ENCODE measurements around the gene UNC79. TPM values are rescaled to one million over a fixed set of nuclear protein-coding genes. Genes with fewer than 3 reads are reported as not detected.

Gene UNC79
- total and polyA plus RNA-seq, 11 donors: 0.04 to 0.58 (median 0.42) TPM

DNA sequence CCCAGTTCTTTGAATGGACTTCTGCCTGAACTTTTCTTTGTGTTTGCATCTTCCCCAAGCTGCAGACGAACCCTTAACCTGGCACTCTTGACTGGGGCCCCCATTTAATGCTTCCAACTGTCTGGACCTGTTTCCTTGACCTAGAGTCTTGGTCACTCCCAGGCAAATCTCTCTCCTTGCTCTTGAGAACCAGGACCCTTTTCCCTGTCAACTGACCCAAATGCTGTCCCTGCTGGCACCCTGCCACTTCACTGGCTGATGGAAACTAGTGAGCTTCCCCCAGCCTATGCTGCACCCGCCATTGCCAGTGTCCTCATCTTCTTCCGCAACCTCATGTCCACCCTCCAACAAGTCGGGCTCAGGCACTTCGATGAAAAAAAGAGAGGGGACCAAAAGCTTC, 278.1 kb downstream of the UNC79 start:
- DNase-seq: no peak

DNA sequence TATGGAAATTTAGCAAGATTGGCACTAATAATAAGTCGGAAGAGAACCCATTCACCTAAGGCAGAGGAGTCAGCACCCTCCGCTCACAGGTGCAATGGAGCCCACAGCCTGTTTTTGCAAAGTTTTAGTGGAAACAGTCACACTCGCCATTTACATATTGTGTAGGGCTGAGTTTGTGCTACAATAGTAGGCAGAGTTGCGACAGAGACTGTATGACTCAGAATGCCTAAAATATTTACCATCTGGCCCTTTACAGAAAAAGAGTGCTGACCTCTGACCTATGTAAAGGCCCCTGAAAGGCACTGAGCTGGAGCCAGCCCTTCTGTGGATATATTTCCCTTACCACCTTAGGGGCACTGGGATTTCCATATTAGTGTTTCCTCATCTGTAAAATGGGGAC, 278.5 kb downstream of the UNC79 start:
- H3K4me3 ChIP-seq: no peak overlapping the region
- DNase-seq: no peak
- intact Hi-C loops (cut with DNase I): no loop called here
- no peak overlapping the region for H3K27ac ChIP-seq
- H3K4me1 ChIP-seq: no peaks in the 10 kb centered on the region
- TF ChIP-seq, protein P1, sequence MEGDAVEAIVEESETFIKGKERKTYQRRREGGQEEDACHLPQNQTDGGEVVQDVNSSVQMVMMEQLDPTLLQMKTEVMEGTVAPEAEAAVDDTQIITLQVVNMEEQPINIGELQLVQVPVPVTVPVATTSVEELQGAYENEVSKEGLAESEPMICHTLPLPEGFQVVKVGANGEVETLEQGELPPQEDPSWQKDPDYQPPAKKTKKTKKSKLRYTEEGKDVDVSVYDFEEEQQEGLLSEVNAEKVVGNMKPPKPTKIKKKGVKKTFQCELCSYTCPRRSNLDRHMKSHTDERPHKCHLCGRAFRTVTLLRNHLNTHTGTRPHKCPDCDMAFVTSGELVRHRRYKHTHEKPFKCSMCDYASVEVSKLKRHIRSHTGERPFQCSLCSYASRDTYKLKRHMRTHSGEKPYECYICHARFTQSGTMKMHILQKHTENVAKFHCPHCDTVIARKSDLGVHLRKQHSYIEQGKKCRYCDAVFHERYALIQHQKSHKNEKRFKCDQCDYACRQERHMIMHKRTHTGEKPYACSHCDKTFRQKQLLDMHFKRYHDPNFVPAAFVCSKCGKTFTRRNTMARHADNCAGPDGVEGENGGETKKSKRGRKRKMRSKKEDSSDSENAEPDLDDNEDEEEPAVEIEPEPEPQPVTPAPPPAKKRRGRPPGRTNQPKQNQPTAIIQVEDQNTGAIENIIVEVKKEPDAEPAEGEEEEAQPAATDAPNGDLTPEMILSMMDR (IDR thresholded peaks at IDR 0.05): no peak
- no peak for TF ChIP-seq POLR2A (IDR thresholded peaks at IDR 0.05)
- ATAC-seq: no peak
- H3K9me3 ChIP-seq: no peaks in the 10 kb centered on the region
- no peaks in the 10 kb centered on the region for H3K36me3 ChIP-seq
- WGBS, 4 donors: 85 to 92% (median 88%) methylated on average over 4 of the region's 4 CpGs
- H3K27me3 ChIP-seq: peaks cover 0 to 7% (median 0%) of the 10 kb centered on the region in 9 donors

More for the DNA sequence above, 278.1 kb downstream of the UNC79 start:
- no peak for ATAC-seq
- peaks cover 0 to 7% (median 0%) of the 10 kb centered on the region in 9 donors for H3K27me3 ChIP-seq
- no peaks in the 10 kb centered on the region for H3K9me3 ChIP-seq
- H3K36me3 ChIP-seq: no peaks in the 10 kb centered on the region
- no peaks in the 10 kb centered on the region for H3K4me1 ChIP-seq
- WGBS, 4 donors: 76 to 84% (median 78%) methylated on average over 5 of the region's 5 CpGs
- no peak for TF ChIP-seq POLR2A (IDR thresholded peaks at IDR 0.05)
- TF ChIP-seq, protein P1 (IDR thresholded peaks at IDR 0.05): no peak
- intact Hi-C loops (cut with DNase I): no loop called here
- H3K27ac ChIP-seq: no peak overlapping the region
- no peak overlapping the region for H3K4me3 ChIP-seq

DNA sequence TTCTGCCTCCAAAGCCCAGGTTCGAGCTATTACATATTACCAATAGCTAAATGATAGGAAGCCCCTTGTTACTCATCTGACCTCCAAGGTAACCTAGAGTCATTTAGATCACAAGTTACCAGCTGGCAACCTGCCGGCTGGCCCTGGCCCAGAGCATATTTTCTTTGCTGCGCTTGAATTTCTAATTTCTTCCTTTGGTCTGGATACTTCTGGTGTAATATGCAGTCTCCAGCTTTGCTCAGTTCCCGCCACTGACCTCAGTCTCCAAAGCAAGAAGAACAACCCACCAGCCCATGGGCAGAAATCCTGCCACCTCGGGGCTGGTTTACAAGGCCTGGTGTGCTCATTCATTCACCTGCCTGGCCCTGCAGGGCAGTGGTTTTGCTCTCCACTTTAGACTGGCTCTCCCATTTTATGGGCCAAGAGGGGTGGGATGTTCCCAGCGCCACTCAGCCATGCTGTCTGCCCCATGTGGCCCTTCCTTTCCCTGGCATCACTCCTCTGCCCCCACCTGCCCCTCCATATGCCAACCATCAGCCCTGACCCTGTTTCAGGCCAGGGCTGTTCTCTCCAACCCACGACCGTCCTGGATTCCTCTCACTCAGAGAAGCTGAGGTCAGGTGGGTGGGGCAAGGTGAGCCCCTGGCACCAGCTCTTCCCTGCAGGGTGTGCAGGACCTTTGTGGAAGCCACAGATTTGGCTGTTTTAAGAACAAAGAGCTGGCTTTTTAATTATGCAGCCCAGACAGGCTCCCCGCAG, 281.5 kb downstream of the UNC79 start:
- intact Hi-C loops (cut with DNase I): no loop called here
- TF ChIP-seq, protein P1 (IDR thresholded peaks at IDR 0.05): no peak
- TF ChIP-seq POLR2A (IDR thresholded peaks at IDR 0.05): no peak

DNA sequence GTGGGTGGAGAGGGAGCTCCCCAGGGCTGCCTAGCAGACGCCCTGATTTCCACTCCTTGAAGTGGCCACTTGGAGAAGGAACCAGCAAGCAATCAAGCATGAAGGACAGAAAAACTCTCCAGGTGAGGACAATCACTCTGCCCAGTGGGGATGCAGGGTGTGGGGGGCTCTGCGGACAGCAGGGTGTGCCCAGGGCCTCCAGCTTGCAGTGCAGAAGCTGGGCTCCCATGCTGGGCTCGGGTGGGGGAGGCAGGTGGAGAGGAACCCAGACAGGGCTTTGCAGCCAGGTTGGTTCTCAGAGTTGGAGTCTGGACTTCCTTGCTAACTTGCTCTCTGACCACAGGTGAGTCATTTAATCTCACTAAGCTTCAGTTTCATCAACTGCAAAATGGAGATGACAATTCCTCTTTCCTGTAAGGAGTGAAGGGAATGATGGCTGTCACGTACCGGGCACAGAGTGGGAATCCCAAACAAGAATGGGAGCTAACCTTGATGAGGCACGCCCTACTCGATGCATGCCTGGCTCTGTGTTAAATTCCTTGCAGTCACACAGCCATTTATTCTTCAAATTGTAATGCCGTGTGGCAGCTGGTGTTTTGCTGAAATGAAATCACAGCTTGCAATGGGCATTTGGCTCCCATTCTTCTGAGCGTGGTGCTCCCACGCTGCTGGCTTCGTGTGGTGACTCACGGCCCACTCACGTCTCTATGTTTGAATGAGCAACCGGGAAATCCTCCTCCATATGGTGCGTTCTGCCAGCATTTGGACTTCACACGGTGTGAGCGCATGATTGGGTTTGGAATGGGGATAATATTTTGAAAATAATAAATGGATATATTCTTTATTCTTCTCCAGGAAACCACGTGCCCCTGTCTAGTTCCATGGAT, 282.3 kb downstream of the UNC79 start:
- peaks cover 0 to 7% (median 0%) of the 10 kb centered on the region in 9 donors for H3K27me3 ChIP-seq
- WGBS, 4 donors: 80 to 83% (median 81%) methylated on average over 18 of the region's 18 CpGs
- intact Hi-C loops (cut with DNase I): no loop called here
- H3K9me3 ChIP-seq: no peaks in the 10 kb centered on the region
- DNase-seq (no peak), ATAC-seq (no peak)
- H3K27ac ChIP-seq: no peak overlapping the region
- no peaks in the 10 kb centered on the region for H3K36me3 ChIP-seq
- H3K4me1 ChIP-seq: no peaks in the 10 kb centered on the region
- no peak for TF ChIP-seq POLR2A (IDR thresholded peaks at IDR 0.05)
- TF ChIP-seq, protein P1 (IDR thresholded peaks at IDR 0.05): no peak
- no peak overlapping the region for H3K4me3 ChIP-seq

More for the DNA sequence above, 281.5 kb downstream of the UNC79 start:
- Histone ChIP-seq H3K27me3 (peaks cover 0 to 7% (median 0%) of the 10 kb centered on the region in 9 donors), H3K4me1 (no peaks in the 10 kb centered on the region), H3K36me3 (no peaks in the 10 kb centered on the region), H3K9me3 (no peaks in the 10 kb centered on the region), H3K27ac (no peak overlapping the region), H3K4me3 (no peak overlapping the region)
- DNase-seq (no peak), ATAC-seq (no peak)
- 63 to 72% (median 65%) methylated on average over 9 of the region's 9 CpGs for WGBS, 4 donors

Data from heart left ventricle (tissue), 16 donors.